DND-41 (cell line): ENCODE results near the gene MYLK3.

Experiments used
- ATAC-seq: fragments of 200-7000 bp; cut with Tn5 transposase; 3 replicates; pipeline ENCODE4 v1.9.1; 2021; ENCODE audit warnings: low read depth; ENCODE audit not compliant: insufficient read depth
- DNase-seq: peaks from one replicate; pipeline ENCODE4 v3.0.0-alpha.2; 2020
- H2AFZ ChIP-seq: 2 replicates; pipeline ENCODE4 v1.6.0; 2012; ENCODE audit warnings: low read depth, low read length
- H3K27ac ChIP-seq: 2 replicates; pipeline ENCODE4 v1.5.1; 2012; ENCODE audit warnings: low read length, inconsistent platforms
- H3K27me3 ChIP-seq: fragments of 200-600 bp; sonication (generic); 2 replicates; pipeline ENCODE4 v1.6.0; 2012; ENCODE audit warnings: low read length, mild to moderate bottlenecking, inconsistent platforms; ENCODE audit not compliant: insufficient read depth, poor library complexity
- H3K36me3 ChIP-seq: 2 replicates; pipeline ENCODE4 v1.5.1; 2012; ENCODE audit warnings: low read length, inconsistent platforms; ENCODE audit not compliant: insufficient read depth
- H3K4me1 ChIP-seq: 2 replicates; pipeline ENCODE4 v1.5.1; 2012; ENCODE audit warnings: mild to moderate bottlenecking, low read length; ENCODE audit not compliant: insufficient read depth
- H3K4me2 ChIP-seq: 2 replicates; pipeline ENCODE4 v1.6.0; 2012; ENCODE audit warnings: mild to moderate bottlenecking, moderate library complexity, low read length, inconsistent platforms; ENCODE audit not compliant: insufficient read depth
- H3K4me3 ChIP-seq, 2 experiments: fragments of 200-600 bp in 1 of 2; shearing (Covaris generic) in 1 of 2; 2 replicates each; pipeline ENCODE4 v1.5.1; 2012 to 2016; ENCODE audit warnings: inconsistent platforms in 2 of 2, low read length in 2 of 2, mild to moderate bottlenecking in 2 of 2, low read depth in 1 of 2, moderate library complexity in 1 of 2
- H3K79me2 ChIP-seq: 2 replicates; pipeline ENCODE4 v1.6.0; 2012; ENCODE audit warnings: low read length, inconsistent platforms; ENCODE audit not compliant: insufficient read depth
- H3K9ac ChIP-seq: 2 replicates; pipeline ENCODE4 v1.6.0; 2012; ENCODE audit warnings: low read depth, mild to moderate bottlenecking, inconsistent platforms, low read length, moderate library complexity
- H3K9me3 ChIP-seq: 2 replicates; pipeline ENCODE4 v1.5.1; 2012; ENCODE audit warnings: low read length, moderate library complexity, mild to moderate bottlenecking, inconsistent platforms; ENCODE audit not compliant: insufficient read depth, severe bottlenecking
- H4K20me1 ChIP-seq: 2 replicates; pipeline ENCODE4 v1.6.0; 2012; ENCODE audit warnings: low read length; ENCODE audit not compliant: insufficient read depth
- EZH2 ChIP-seq: IDR thresholded peaks from 3 replicates; pipeline ENCODE4 v1.6.1; 2012; ENCODE audit warnings: borderline replicate concordance, low read depth, mild to moderate bottlenecking, moderate library complexity, low read length, inconsistent platforms; ENCODE audit not compliant: severe bottlenecking
- TF ChIP-seq, protein P1 (sequence below): IDR thresholded peaks from 2 replicates; pipeline ENCODE4 v1.5.1; 2012; ENCODE audit warnings: borderline replicate concordance, low read length, moderate library complexity, mild to moderate bottlenecking; ENCODE audit not compliant: poor library complexity, severe bottlenecking; ENCODE audit errors: extremely low read depth

The MYLK3 gene

DNA sequence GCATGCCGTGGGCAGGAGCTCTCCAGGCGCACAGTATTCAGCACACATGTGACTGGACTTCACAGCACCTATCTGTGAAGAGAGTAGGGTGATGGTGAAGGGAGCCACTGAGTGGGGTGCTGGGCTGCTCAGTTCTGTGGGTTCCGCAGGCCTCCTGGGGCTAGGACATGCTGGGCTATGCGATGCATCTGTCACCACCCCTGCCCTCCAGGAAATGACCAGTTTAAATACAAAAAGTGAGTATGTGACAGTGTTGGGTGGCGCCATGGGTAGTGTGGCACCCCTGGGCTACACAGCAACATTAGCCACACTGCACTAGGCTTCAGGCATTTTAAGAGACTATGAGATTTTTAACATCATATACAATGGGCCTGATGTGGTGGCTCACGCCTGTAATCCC, 28.6 kb downstream of the MYLK3 start:
- no peak overlapping the region for H2AFZ ChIP-seq
- no peak overlapping the region for H3K4me3 ChIP-seq
- no peak for ATAC-seq
- no peak for DNase-seq
- H3K27me3 ChIP-seq: no peaks in the 10 kb centered on the region
- H3K4me1 ChIP-seq: no peaks in the 10 kb centered on the region
- no peak overlapping the region for H3K9ac ChIP-seq
- H3K27ac ChIP-seq: no peak overlapping the region
- no peaks in the 10 kb centered on the region for H3K79me2 ChIP-seq
- H4K20me1 ChIP-seq: no peaks in the 10 kb centered on the region
- TF ChIP-seq, protein P1, sequence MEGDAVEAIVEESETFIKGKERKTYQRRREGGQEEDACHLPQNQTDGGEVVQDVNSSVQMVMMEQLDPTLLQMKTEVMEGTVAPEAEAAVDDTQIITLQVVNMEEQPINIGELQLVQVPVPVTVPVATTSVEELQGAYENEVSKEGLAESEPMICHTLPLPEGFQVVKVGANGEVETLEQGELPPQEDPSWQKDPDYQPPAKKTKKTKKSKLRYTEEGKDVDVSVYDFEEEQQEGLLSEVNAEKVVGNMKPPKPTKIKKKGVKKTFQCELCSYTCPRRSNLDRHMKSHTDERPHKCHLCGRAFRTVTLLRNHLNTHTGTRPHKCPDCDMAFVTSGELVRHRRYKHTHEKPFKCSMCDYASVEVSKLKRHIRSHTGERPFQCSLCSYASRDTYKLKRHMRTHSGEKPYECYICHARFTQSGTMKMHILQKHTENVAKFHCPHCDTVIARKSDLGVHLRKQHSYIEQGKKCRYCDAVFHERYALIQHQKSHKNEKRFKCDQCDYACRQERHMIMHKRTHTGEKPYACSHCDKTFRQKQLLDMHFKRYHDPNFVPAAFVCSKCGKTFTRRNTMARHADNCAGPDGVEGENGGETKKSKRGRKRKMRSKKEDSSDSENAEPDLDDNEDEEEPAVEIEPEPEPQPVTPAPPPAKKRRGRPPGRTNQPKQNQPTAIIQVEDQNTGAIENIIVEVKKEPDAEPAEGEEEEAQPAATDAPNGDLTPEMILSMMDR: no peak
- no peak for TF ChIP-seq EZH2
- H3K9me3 ChIP-seq: no peaks in the 10 kb centered on the region
- H3K4me2 ChIP-seq: no peak overlapping the region
- H3K36me3 ChIP-seq: no peaks in the 10 kb centered on the region

DNA sequence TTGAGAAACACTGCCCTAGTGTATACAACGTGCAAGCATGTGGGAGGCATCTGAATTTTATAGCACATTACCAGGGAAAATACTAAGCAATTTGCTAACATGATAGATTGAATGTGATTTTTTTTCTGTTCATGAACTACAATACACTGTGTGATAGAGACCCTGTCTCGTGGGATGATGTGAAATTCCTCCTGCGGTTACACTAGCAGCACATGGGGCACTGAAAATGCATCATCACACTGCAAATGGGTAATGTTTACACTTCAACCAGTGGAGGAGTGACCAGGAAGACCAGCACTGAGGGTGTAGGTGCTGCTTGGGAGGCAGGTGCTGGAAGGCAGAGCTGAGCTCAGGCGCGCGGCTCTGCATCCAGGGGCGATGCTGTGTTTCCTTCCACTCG, 29.9 kb downstream of the MYLK3 start:
- DNase-seq (no peak), ATAC-seq (no peak)
- Histone ChIP-seq H2AFZ (no peak overlapping the region), H3K4me2 (no peak overlapping the region), H3K27me3 (no peaks in the 10 kb centered on the region), H3K9ac (no peak overlapping the region), H3K4me3 (no peak overlapping the region), H4K20me1 (no peaks in the 10 kb centered on the region), H3K36me3 (no peaks in the 10 kb centered on the region), H3K4me1 (no peaks in the 10 kb centered on the region), H3K9me3 (no peaks in the 10 kb centered on the region), H3K79me2 (no peaks in the 10 kb centered on the region), H3K27ac (no peak overlapping the region)
- no peak for TF ChIP-seq EZH2
- TF ChIP-seq, protein P1: no peak

DNA sequence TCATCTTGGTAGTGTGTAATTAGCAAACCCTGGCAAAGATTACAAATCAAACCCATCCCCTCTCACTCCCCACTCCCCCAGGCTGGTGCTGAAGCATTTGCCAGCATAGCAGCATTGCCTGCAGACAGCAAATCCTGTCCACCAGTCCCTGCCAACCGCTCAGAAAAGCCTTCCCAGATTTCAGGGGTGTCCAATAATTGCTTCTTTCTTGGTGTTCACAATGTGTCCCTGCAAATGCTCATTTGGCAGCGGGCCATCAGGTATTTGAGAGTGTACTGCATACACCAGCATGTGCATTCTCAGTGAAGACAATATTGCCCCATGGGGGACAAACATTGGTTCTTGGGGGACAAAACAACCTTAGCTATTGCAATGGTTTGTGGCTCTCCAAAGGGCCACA, 30.5 kb downstream of the MYLK3 start:
- no peak for TF ChIP-seq EZH2
- TF ChIP-seq, protein P1: no peak
- Histone ChIP-seq H3K9me3 (no peaks in the 10 kb centered on the region), H3K36me3 (no peaks in the 10 kb centered on the region), H3K9ac (no peak overlapping the region), H3K4me3 (no peak overlapping the region), H3K27me3 (no peaks in the 10 kb centered on the region), H3K79me2 (no peaks in the 10 kb centered on the region), H4K20me1 (no peaks in the 10 kb centered on the region), H3K27ac (no peak overlapping the region), H3K4me1 (no peaks in the 10 kb centered on the region), H3K4me2 (no peak overlapping the region), H2AFZ (no peak overlapping the region)
- ATAC-seq (no peak), DNase-seq (no peak)

DNA sequence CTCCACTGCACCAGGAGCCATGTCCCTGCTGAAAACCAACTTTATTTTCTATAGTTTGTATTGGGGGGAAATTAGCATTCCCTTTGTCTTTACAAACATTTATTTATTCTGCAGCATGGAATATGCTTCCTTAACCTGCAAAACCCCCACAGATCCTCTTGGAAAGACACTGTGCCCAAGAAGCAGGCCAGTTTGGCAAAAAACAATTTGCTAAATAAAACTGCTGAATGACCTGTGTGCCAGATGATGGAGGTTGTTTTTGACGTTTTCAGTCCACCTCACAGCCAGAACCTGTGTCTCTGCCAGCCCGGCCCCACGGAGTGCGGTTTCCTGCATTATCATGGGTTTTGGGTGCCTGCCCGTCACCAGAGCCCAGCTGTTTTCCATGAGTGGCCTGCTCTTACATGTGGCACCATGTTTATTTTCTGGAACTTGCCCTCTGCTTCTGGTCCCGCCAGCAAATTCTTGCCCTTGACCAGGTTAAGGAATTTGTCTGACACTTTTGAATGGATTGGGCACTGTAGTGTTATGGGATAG, 32.3 kb downstream of the MYLK3 start:
- H3K9ac ChIP-seq: no peak overlapping the region

More for the DNA sequence above, 32.3 kb downstream of the MYLK3 start:
- Histone ChIP-seq H3K4me1 (no peaks in the 10 kb centered on the region), H3K79me2 (no peaks in the 10 kb centered on the region), H2AFZ (no peak overlapping the region), H3K36me3 (no peaks in the 10 kb centered on the region), H3K9me3 (no peaks in the 10 kb centered on the region), H4K20me1 (no peaks in the 10 kb centered on the region), H3K4me2 (no peak overlapping the region), H3K4me3 (no peak overlapping the region), H3K27me3 (no peaks in the 10 kb centered on the region), H3K27ac (no peak overlapping the region)
- TF ChIP-seq, protein P1: no peak
- no peak for TF ChIP-seq EZH2
- ATAC-seq (no peak), DNase-seq (no peak)
